Right forelimb (tissue), 1 donor: ENCODE measurements around the gene MFSD8.
"Not testable (repeated sequence)": the region's sequence is repeated elsewhere in the genome, so short reads cannot be mapped to it uniquely, and the experiment has no call there.

ENCODE experiments used
- DNase-seq: peaks from one replicate; pipeline ENCODE4 v3.0.0-alpha.2; 2018

Gene MFSD8, protein sequence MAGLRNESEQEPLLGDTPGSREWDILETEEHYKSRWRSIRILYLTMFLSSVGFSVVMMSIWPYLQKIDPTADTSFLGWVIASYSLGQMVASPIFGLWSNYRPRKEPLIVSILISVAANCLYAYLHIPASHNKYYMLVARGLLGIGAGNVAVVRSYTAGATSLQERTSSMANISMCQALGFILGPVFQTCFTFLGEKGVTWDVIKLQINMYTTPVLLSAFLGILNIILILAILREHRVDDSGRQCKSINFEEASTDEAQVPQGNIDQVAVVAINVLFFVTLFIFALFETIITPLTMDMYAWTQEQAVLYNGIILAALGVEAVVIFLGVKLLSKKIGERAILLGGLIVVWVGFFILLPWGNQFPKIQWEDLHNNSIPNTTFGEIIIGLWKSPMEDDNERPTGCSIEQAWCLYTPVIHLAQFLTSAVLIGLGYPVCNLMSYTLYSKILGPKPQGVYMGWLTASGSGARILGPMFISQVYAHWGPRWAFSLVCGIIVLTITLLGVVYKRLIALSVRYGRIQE

DNA sequence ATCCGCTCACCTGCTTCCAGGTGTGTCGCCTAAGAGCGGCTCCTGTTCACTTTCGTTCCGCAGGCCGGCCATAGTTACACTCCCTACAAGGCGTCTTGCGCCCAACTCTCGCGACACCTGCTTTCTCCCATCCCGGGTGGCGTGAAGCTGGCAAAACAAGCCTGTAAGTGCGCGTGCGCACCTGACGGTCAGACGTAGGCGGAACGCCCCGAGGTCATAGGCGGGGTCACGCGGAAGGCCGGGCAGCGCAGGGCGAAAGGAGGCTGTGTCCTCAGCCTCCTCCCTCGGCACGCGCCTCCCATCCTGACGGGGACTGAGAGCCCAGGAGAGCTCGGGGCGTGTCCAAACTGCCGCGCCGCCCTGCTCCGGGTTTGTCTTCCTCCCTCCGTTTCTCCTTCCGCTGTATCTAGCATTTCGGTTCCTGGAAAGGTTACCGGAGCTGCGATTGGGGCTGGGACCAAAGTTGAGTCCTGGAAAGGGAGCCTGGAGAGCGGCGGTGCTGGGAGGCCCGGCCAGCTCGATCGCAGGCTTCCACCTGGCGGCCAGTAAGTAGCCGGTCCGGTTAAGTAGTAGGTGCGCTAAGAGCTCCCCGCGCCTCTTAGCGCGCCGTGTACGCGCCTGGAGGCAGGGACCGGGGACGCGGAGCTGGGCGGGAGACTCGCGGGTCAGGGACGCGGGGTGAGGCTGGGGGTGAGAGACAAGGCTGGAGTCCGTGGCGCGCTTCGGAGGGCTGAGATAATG lies at the start of gene MFSD8, which contains the start of gene ABHD18:
Gene MFSD8, minus strand, starts transcription at position 112 of the 741 bp plus-strand sequence. Its CDS starts 40 bp downstream, at position 72.
Gene ABHD18, plus strand, starts transcription at position 345 of the 741 bp plus-strand sequence. CDS start 17,550 bp downstream, outside the sequence.
- DNase-seq: peak; percentile 95

DNA sequence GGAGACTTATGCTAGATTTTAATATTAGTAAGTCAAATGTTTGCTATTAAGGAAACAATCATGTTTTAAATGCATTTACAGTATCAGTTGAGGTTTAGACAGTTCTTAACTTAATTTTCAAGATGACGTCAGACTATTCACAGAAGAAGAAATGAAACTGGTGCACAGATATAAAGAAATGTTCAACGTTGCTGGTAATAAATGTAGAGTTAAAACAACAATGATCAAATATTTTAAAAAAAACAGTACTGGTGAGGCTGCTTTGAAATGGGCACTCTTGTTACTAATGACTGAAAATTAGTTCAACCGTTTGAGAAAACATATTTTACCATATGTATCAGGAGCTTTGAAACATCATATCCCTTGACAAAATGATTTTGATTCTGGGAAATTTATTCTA lies 44.5 kb upstream of the MFSD8 start:
- DNase-seq: no peak

DNA sequence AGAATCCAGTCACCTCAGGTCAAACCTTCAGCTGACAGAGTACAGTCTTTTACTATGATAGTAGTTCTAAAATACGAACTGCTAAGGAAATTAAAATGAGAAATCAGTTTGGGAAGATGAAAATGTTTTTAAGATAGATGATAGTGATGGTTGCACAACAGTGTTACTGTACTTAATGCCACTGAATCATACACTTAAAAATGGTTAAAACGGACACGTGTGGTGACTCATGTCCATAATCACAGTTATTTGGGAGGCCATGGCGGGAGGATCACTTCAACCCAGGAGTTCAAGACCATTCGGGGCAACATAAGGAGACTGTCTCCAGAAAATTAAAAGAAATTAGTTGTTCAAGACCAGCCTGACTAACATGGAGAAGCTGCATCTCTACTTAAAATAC lies 41.6 kb upstream of the MFSD8 start:
- DNase-seq: no peak

DNA sequence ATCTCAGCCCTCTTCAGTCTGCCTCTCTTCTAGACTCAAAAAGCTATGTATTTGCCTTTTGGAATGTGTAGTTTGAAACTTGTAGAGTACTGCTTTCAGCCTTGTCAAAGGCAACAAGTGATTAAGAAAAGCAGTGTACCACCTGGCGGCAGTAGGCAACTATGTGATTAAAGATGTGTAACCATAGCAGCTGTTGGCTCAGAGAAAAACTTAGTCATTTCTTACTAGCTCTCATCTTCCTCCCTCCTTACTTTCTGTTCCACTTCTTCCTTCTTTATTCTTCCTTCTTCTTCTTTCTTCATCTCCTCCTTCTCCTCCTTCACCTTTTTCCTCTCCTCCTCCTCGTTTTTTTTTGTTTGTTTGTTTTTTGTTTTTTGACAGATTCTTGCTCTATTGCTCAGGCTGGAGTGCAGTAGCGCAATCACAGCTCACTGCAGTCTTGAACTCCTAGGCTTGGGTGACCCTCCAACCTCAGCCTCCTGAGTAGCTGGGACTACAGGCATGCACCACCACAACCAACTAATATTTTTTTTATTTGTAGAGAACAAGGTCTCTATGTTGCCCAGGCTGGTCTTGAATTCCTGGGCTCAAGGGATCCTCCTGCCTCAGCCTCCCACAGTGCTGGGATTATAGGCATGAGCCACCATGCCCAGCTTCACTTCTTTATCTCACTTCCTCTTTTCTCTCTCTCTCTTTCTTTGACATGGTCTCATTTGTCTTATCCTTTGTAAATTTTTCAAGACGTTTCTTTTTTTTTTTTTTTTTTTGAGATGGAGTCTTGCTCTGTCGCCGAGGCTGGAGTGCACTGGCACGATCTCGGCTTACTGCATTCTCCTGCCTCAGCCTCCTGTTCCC lies 32.8 kb upstream of the MFSD8 start:
- DNase-seq: no peak

DNA sequence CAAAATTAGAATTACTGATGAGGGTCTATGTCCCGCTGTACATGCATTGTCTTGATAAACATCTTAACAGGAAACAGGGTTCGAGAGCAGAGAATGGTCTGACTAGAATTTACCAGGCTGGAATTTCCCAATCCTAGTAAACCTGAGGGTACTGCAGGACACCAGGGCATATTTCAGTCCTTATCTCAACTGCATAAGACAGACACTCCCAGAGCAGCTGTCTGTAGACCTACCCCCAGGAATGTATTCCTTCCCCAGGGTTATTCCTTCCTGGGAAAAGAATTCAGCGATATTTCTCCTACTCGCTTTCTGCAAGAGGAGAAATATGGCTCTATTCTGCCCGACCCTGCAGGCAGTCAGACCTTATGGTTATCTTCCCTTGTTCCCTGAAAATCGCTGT lies 31.5 kb upstream of the MFSD8 start:
- not testable (repeated sequence) for DNase-seq

DNA sequence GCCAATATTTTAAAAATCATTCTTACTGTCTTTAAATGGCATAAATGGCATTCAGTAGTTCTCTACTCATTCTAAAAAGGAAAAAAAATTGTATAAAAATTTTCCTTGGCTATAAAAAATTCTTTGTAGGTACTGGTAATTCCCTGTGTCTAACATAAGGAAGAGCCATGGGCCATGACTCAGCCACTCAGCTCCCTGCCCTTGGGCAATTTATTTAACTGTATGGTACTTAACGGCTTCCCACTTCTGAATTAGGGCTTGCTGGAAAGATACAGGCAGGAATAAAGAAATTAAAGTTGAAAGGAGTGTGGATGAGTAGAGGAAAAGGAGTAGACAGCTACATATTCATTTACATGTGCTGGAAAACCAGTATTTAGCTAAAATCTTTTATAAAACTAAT lies 30.8 kb upstream of the MFSD8 start:
- DNase-seq: no peak

DNA sequence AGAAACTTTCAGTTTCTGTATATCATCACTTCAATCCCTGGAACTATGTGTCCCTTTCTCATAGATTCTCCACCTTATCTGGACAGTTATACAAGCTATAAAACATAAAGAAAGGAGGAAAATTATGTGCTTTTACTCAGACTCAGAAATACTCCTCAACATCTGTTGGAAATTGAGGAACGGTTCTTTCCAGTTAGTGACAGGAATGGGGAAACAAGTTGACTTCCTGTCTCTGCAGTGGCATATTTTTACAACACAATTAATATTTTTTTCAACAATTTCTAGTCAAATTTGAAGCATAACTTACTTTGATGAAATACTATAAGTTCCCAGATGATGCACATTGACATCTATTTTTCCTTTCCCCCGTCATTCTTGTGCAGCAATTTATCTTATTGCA lies 28.2 kb upstream of the MFSD8 start:
- no peak for DNase-seq

DNA sequence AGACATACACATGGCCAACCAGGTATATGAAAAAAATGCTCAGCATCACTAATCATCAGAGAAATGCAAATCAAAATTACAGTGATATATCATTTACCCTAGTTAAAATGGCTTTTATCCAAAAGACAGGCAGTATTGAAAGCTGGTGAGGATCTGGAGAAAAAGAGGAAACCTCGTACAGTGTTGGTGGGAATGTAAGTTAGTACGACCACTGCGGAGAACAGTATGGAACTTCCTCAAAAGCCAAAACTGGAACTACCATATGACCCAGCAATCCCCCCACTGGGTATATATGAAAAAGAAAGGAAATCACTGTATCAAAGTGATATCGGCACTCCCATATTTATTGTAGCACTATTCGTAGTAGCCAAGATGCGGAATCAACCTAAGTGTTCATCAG lies 23.7 kb upstream of the MFSD8 start:
- DNase-seq: no peak

DNA sequence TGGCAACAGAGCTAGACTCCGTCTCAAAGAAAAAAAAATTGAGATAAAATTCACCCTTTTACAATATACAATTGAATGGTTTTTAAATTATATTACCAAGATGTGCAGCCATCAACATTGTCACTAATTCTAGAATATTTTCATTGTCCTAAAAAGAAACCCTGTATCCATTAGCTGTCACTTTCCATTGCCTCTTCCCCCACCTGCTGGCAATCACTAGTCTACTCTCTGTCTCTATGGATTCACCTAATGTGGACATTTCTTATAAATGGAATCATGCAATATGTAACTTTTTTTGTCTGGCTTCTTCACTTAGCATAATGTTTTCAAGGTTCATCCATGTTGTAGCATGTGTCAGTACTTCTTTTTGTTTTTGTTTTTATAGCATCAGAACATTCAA lies 21.0 kb upstream of the MFSD8 start:
- DNase-seq: no peak

DNA sequence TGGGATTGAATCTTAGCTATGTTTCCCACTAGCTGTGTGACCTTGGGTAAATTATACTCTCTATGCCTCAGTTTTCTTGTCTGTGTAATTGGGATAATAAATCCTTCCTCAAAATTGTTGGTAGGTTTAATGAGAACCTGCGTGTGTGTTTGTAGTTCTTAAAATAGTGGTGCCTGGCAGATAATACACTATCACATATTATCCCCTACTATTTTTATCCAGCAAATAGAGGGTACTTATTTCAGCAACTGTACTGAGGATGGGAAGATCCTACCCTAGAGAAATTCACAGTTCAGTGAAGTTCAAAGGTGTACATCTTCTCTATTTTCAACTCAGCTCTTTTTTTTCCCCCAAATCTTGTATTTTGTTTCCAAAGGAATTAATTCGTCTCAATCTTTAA lies 17.5 kb upstream of the MFSD8 start:
- DNase-seq: no peak

DNA sequence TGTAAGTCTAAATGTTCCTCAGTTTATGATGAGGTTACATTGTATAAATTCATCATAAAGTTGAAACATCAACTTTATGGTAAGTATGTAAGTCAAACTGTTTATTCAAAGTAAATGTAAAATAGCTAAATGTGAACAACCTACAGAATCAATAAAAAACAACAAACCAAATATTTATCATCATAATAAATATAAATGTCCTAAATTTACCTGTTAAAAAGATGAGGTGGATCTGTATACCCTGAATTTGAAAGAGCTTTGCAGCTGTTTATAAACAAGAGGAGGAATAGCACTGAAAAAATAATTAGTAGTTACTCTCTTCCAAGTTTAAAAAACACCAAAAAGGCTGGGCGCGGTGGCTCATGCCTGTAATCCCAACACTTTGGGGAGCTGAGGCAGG lies 14.0 kb upstream of the MFSD8 start:
- no peak for DNase-seq

DNA sequence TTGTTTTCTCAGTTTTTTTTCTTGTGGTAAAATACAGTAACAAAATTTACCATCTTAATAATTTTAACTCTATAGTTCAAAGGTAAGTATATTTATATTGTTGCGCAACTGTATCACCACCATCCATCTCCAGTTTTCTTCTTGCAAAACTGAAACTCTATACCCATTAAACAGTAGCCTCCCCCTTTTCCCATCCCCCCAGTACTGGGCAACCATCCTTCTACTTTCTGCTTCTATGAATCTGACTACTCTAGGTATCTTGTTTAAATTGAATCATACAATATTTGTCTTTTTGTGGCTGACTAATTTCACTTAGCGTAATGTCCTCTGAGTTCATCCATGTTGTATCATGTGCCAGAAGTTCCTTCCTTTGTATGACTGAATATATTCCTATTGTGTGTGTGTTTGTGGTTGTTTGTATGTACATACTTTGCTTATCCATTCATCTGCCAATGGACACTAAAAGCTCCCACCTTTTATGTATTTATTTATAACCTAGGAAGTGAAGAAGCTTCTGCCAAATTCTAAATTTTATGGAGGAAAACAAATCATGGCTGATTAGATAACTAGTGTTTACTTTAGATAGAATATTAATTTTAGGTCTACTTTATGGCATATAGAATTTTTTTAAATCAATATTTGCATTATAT lies 10.3 kb upstream of the MFSD8 start:
- DNase-seq: no peak

DNA sequence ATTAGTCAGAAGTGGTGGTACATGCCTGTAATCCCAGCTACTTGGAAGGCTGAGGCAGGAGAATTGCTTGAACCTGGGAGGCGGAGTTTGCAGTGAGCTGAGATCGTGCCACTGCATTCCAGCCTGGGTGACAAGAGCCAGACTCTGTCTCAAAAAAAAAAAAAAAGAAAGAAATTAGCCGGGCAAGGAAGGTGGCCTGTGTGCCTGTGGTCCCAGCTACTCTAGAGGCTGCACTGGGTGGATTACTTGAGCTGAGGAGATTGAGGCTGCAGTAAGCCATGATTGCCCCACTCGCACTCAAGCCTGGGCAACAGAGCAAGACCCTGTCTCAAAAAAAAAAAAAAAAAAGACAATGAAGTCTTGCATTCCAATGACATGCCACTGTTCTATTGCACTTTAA lies 6.0 kb upstream of the MFSD8 start:
- not testable (repeated sequence) for DNase-seq

DNA sequence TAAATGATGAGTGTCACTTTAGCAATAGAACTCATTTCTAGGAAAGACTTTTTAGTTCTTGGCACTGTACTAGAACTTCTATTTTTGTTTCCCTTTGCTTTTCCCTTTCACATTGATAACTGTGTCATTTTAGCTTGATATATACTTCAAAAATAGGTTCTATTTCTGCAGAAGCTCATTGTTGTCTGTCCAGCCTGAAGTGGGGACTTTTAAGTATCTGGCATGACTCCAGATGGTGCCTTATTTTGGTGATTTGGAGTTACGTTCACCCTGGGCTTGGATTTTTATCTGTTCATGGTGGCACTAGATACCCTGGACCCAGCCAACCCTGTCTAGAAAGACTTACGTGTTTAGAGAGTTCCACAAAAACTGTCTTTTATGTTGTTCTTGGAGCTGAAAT lies 3.6 kb upstream of the MFSD8 start:
- DNase-seq: no peak

DNA sequence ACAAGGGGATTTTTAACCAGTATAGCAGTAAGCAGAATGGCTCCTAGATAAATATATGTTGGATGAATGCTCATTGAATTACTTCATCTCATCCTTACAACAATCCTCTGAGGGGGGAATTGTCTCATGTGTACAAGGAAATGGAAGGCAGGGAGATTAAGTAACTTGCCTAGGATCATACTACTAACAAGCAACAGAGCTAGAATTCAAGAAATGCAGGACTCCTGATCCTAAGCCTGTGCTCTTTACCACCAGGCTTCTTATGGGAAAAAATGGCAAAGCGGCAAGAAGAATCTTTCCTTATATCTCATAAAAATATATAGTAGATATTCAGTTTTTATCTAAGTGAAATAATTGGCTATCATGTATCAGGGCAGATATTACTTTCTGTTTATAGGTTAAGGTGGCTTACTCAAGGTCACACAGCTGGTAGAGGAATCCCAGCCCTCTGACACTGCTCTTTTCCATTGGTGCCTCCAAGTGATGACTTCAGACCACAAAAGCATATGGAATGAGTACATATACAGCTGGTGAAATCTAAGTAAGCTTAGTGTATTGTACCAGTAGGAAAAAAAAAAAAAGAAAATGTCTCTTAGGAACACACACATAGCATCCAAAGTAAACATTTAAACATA lies 2.3 kb upstream of the MFSD8 start:
- DNase-seq: no peak

DNA sequence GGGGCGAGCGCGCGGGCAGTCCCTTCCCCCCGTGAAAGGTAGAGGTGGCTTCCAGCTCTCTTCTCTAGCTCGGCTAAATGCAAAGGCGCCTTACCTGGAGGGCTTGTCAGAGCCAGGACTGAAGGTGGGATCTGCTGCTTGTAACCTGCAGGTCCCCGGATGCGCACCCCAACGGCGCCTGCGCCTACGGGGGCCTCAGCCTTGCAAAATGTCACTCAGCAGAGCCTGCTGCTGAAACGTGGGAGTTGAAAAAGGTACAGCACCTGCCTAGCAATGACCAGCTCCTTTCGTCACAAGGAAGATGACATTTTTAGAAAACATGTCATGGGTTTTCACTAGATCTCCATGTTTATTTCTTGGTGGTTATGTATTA lies 816 bp upstream of the MFSD8 start:
- DNase-seq: no peak

DNA sequence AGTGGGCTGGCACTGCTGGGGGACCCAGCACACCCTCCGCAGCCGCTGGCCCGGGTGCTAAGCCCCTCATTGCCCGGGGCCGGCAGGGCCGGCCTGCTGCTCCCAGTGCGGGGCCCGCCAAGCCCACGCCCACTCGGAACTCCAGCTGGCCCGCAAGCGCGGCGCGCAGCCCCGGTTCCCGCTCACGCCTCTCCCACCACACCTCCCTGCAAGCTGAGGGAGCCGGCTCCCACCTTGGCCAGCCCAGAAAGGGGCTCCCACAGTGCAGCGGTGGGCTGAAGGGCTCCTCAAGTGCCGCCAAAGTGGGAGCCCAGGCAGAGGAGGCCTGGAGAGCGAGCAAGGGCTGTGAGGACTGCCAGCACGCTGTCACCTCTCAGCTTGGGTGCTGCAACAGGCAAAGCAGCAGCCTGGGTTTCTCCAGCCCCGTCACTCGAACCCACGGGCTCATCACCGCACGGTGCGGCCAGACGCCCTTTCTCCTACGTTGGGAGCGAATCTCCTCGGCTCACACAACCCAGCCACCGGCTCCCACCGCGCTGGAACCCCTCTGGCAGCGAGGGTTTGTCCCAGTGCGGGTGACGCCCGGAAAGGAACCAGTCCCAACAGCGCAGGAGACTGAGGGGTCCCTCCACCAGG lies 429 bp downstream of the MFSD8 start:
- not testable (repeated sequence) for DNase-seq

DNA sequence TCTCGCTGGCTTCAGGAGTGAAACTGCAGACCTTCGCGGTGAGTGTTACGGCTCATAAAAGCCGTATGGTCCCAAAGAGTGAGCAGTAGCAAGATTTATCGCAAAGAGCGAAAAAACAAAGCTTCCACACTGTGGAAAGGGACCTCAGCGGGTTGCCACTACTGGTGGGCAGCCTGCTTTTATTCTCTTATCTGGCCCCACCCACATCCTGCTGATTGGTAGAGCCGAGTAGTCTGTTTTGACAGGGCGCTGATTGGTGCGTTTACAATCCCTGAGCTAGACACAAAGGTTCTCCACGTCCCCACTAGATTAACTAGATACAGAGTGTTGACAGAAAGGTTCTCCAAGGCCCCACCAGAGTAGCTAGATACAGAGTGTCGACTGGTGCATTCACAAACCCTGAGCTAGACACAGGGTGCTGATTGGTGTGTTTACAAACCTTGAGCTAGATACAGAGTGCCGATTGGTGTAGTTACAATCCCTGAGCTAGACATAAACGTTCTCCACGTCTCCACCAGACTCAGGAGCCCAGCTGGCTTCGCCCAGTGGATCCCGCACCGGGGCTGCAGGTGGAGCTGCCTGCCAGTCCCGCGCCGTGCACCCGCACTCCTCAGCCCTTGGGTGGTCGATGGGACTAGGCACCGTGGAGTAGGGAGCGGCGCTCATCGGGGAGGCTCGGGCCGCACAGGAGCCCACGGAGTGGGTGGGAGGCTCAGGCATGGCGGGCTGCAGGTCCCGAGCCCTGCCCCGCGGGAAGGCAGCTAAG lies 1.2 kb downstream of the MFSD8 start:
- DNase-seq: not testable (repeated sequence)

DNA sequence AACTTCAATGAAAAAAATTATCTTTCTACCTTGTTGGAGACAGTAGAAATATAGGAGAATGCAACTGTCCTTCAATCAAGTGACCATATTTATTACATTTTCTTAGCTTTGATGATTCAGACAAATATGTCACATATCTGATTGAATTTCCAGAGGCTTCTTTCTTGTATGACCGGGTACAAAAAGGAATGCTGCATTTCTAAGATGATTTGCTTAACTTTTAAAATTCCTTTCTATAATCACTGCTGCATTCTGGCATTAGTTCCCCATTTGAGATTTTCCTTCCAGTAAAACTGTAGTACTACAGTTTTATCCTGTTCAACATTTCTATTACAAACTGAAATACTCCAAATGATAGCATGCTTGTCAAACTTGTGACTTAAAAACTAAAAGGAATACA lies 5.2 kb downstream of the MFSD8 start:
- no peak for DNase-seq

DNA sequence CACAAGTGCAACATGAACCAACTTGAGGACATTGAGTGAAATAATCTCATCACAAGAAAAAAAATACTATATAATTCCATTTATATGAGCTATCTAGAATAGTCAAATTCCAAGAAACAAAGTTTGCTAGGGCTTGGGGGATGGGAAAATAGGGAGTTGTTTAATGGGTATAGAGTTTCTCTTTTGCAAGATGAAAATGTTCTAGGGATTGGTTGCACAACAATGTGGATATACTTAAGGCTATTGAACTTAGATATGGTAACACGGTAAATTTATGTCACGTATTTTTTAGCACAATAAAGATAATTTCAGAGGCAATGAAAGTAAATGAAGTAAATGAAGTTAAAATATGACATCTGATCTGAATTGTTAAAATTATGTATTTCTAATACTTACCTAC lies 7.9 kb downstream of the MFSD8 start:
- no peak for DNase-seq

DNA sequence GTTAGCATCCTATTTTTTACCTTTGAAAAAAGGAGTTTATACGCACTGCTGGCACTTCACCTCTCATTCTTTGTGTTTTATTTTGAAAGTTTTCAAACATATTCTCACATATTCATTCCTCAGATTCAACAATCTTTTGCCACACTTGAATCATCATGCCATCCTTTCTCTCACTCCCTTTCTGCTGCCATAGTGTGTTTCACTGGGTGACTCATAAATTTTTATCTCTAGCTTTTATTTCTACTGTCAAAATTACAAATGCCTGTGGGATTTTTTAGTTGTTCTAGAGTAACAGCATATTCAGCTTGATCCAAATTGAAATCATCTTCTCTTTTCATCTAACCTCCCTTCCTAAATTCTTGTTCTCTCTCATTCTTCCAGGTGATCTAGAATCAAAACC lies 28.0 kb downstream of the MFSD8 start:
- DNase-seq: no peak
